GM21723 (cell line): ENCODE data around the gene MEDAG.

Experiments
- ATAC-seq: cut with Tn5 transposase; IDR thresholded peaks from one replicate; pipeline ENCODE4 v1.9.1; 2021; ENCODE audit warnings: mild to moderate bottlenecking, moderate library complexity; ENCODE audit not compliant: unreplicated experiment

Gene MEDAG

GRCh38 chr13:30872685-30873461 lies 33.2 kb upstream of the MEDAG start:
- ATAC-seq = no peak

- ATAC-seq = no peak
These were observed 32.6 kb upstream of the MEDAG start for GRCh38 chr13:30873499-30873898.

- no peak for ATAC-seq
These were observed 32.0 kb upstream of the MEDAG start for GRCh38 chr13:30874111-30874510.

GRCh38 chr13:30874561-30874960 lies 31.5 kb upstream of the MEDAG start:
- no peak for ATAC-seq

GRCh38 chr13:30877335-30877734 lies 28.7 kb upstream of the MEDAG start:
- no peak for ATAC-seq

GRCh38 chr13:30880151-30880855 lies 25.8 kb upstream of the MEDAG start:
- ATAC-seq = no peak

- no peak for ATAC-seq
These were observed 25.3 kb upstream of the MEDAG start for GRCh38 chr13:30880856-30881155.

GRCh38 chr13:30881191-30881651 lies 24.9 kb upstream of the MEDAG start:
- ATAC-seq = no peak

GRCh38 chr13:30882026-30882850 lies 23.8 kb upstream of the MEDAG start:
- no peak for ATAC-seq

GRCh38 chr13:30882996-30883766 lies 22.9 kb upstream of the MEDAG start:
- ATAC-seq = no peak

- no peak for ATAC-seq
These were observed 21.5 kb upstream of the MEDAG start for GRCh38 chr13:30884543-30884942.

- no peak for ATAC-seq
These were observed 16.8 kb upstream of the MEDAG start for GRCh38 chr13:30889196-30889690.

GRCh38 chr13:30892966-30893365 lies 13.1 kb upstream of the MEDAG start:
- no peak for ATAC-seq

GRCh38 chr13:30895773-30896172 lies 10.3 kb upstream of the MEDAG start:
- ATAC-seq = no peak

- ATAC-seq = no peak
These were observed 8.0 kb upstream of the MEDAG start for GRCh38 chr13:30898070-30898469.

GRCh38 chr13:30898678-30899241 lies 7.3 kb upstream of the MEDAG start:
- ATAC-seq = no peak

- ATAC-seq = no peak
These were observed 5.6 kb upstream of the MEDAG start for GRCh38 chr13:30900436-30900835.

GRCh38 chr13:30900952-30901749 lies 4.9 kb upstream of the MEDAG start:
- no peak for ATAC-seq

GRCh38 chr13:30904043-30904442 lies 2.0 kb upstream of the MEDAG start:
- no peak for ATAC-seq
